HCT116 (cell line): ENCODE results near the gene CAMKK1. TPM values are rescaled to one million over a fixed set of nuclear protein-coding genes. Genes with fewer than 3 reads are reported as not detected.

Source experiments
- ATAC-seq: fragments of 200-7000 bp; cut with Tn5 transposase; 2 replicates; pipeline ENCODE4 v1.9.1; 2020; ENCODE audit warnings: mild to moderate bottlenecking, moderate library complexity
- BruUV-seq: library from RNA; stranded (reverse); fragments of 400-500 nt; replicated peaks from 2 replicates; lab custom pipeline; 2021; lab: Mats Ljungman, UMichigan
- CTCF ChIA-PET: fragments of 300-600 bp; sonication (Branson Sonifier 250); formaldehyde crosslinking; loops from one replicate; lab custom pipeline; 2021; ENCODE audit warnings: antibody characterized with exemption; lab: Charles Lee
- POLR2A ChIA-PET: fragments of 300-600, 350-600 bp; sonication (Branson Sonifier 250); formaldehyde crosslinking; loops from one replicate; lab custom pipeline; 2021; ENCODE audit warnings: antibody characterized with exemption; lab: Charles Lee
- RAD21 ChIA-PET, 2 experiments: fragments of 300-600 bp; sonication (Branson Sonifier 250); formaldehyde crosslinking; loops; one replicate each; lab custom pipeline; 2023; ENCODE audit warnings: low total read pairs in 2 of 2; ENCODE audit not compliant: uncharacterized antibody in 2 of 2, unreplicated experiment in 2 of 2, low non-redundant PET in 1 of 2; lab: Charles Lee
- DNase-seq: peaks from one replicate; pipeline ENCODE4 v3.0.0-alpha.2; 2010; ENCODE audit warnings: low read depth, low spot score
- H2AFZ ChIP-seq: fragments of 200-600 bp; shearing (Covaris generic), sonication (generic); 2 replicates; pipeline ENCODE4 v1.6.1; 2017; ENCODE audit warnings: low read depth, mixed run types, mixed read lengths, antibody characterized with exemption, low read length; ENCODE audit not compliant: poor library complexity, severe bottlenecking
- H3K27ac ChIP-seq: 2 replicates; pipeline ENCODE4 v1.5.1; 2012; ENCODE audit warnings: low read depth, low read length
- H3K27me3 ChIP-seq: fragments of 200-600 bp; sonication (generic); 2 replicates; pipeline ENCODE4 v1.6.1; 2016; ENCODE audit warnings: mixed run types, low read length, mixed read lengths; ENCODE audit not compliant: insufficient read depth
- H3K36me3 ChIP-seq, 2 experiments: fragments of 200-500 bp in 1 of 2; fragments of 200-600 bp in 1 of 2; sonication (Bioruptor generic) in 1 of 2; sonication (generic) in 1 of 2; 2 replicates each; pipeline versions ENCODE4 v1.5.1 to v1.6.1; 2014 to 2016; ENCODE audit warnings: low read length in 2 of 2, inconsistent platforms in 1 of 2, mixed read lengths in 1 of 2, mixed run types in 1 of 2; ENCODE audit not compliant: insufficient read depth in 2 of 2, control insufficient read depth in 1 of 2
- H3K4me1 ChIP-seq, 2 experiments: fragments of 200-600 bp in 1 of 2; sonication (generic) in 1 of 2; 2 replicates each; pipeline versions ENCODE4 v1.5.1 to v1.6.1; 2012 to 2017; ENCODE audit warnings: low read length in 2 of 2, inconsistent platforms in 1 of 2, mild to moderate bottlenecking in 1 of 2, mixed read lengths in 1 of 2, mixed run types in 1 of 2, moderate library complexity in 1 of 2; ENCODE audit not compliant: insufficient read depth in 2 of 2, control insufficient read depth in 1 of 2
- H3K4me2 ChIP-seq: fragments of 200-600 bp; sonication (generic); 2 replicates; pipeline ENCODE4 v1.6.1; 2017; ENCODE audit warnings: mixed run types, low read length, mixed read lengths
- H3K4me3 ChIP-seq, 2 experiments: fragments of 200-600 bp in 1 of 2; sonication (generic) in 1 of 2; replicated peaks in 1 of 2; 2 replicates each; pipeline ENCODE4 v1.5.1; 2011 to 2016; ENCODE audit warnings: low read length in 2 of 2, control low read depth in 1 of 2, low read depth in 1 of 2, mild to moderate bottlenecking in 1 of 2, mixed read lengths in 1 of 2, mixed run types in 1 of 2
- H3K79me2 ChIP-seq: fragments of 200-600 bp; sonication (generic); 2 replicates; pipeline ENCODE4 v1.6.1; 2017; ENCODE audit warnings: mild to moderate bottlenecking, mixed run types, low read length, moderate library complexity, mixed read lengths; ENCODE audit not compliant: insufficient read depth
- H3K9ac ChIP-seq: fragments of 200-600 bp; sonication (generic); 2 replicates; pipeline ENCODE4 v1.6.1; 2016; ENCODE audit warnings: low read length, mixed read lengths
- H3K9me2 ChIP-seq: fragments of 200-600 bp; sonication (generic), shearing (Covaris generic); 2 replicates; pipeline ENCODE4 v1.6.1; 2017; ENCODE audit warnings: mixed run types, mild to moderate bottlenecking, moderate library complexity; ENCODE audit not compliant: insufficient read depth
- H3K9me3 ChIP-seq, 2 experiments: fragments of 200-500 bp in 1 of 2; fragments of 200-600 bp in 1 of 2; sonication (Bioruptor generic) in 1 of 2; sonication (generic) in 1 of 2; 2 replicates each; pipeline ENCODE4 v1.6.1; 2014 to 2017; ENCODE audit warnings: low read length in 2 of 2, mixed read lengths in 2 of 2, inconsistent platforms in 1 of 2, low read depth in 1 of 2, mild to moderate bottlenecking in 1 of 2, mixed run types in 1 of 2, moderate library complexity in 1 of 2; ENCODE audit not compliant: control insufficient read depth in 1 of 2, insufficient read depth in 1 of 2
- H4K20me1 ChIP-seq: fragments of 200-600 bp; sonication (generic), shearing (Covaris generic); 2 replicates; pipeline ENCODE4 v1.6.1; 2017; ENCODE audit warnings: mixed run types, mild to moderate bottlenecking, moderate library complexity; ENCODE audit not compliant: insufficient read depth
- CBX3 ChIP-seq: IDR thresholded peaks from 2 replicates; pipeline ENCODE4 v1.6.1; 2012; ENCODE audit warnings: low read depth
- EGR1 ChIP-seq: IDR thresholded peaks from 2 replicates; pipeline ENCODE4 v1.6.1; 2012; ENCODE audit warnings: low read depth
- EZH2 ChIP-seq: fragments of 200-600 bp; sonication (generic); IDR thresholded peaks from 2 replicates; pipeline ENCODE4 v1.6.1; 2017; ENCODE audit warnings: antibody characterized with exemption, mixed run types
- FOSL1 ChIP-seq: IDR thresholded peaks from 2 replicates; pipeline ENCODE4 v1.6.1; 2012; ENCODE audit warnings: low read depth
- JUND ChIP-seq: IDR thresholded peaks from 2 replicates; pipeline ENCODE4 v1.6.1; 2012
- POLR2A ChIP-seq: IDR thresholded peaks from 2 replicates; pipeline ENCODE4 v1.7.0; 2011; ENCODE audit warnings: borderline replicate concordance; ENCODE audit not compliant: insufficient read depth, insufficient read length; ENCODE audit errors: extremely low read depth
- SRF ChIP-seq: IDR thresholded peaks from 2 replicates; pipeline ENCODE4 v1.6.1; 2012; ENCODE audit warnings: low read depth
- TCF7L2 ChIP-seq: IDR thresholded peaks from 2 replicates; pipeline ENCODE4 v1.7.0; 2011; ENCODE audit warnings: borderline replicate concordance, inconsistent platforms; ENCODE audit not compliant: insufficient read depth, insufficient read length; ENCODE audit errors: extremely low read depth
- YY1 ChIP-seq: IDR thresholded peaks from 2 replicates; pipeline ENCODE4 v1.6.1; 2011; ENCODE audit warnings: low read length, low read depth, moderate library complexity, mild to moderate bottlenecking; ENCODE audit not compliant: insufficient replicate concordance; ENCODE audit errors: extremely low read depth
- ZNF274 ChIP-seq: fragments of 200-500 bp; sonication (Bioruptor generic); IDR thresholded peaks from 2 replicates; pipeline ENCODE4 v1.6.1; 2014; ENCODE audit warnings: mild to moderate bottlenecking, low read depth, low read length, inconsistent platforms
- intact Hi-C: fragments of 100-400 bp; cut with micrococcal nuclease; formaldehyde crosslinking; loops from 2 replicates; pipeline ENCODE4 v1.10.0; 2022
- total RNA-seq: library from RNA; stranded (reverse); gene quantifications from one replicate; pipeline ENCODE4 v1.2.1, GENCODE V29; 2021; ENCODE audit not compliant: unreplicated experiment
- TF ChIP-seq, protein P1 (sequence below), 3 experiments: fragments of 200-600 bp in 1 of 3; sonication (generic) in 1 of 3; IDR thresholded peaks in 2 of 3; conservative IDR thresholded peaks in 1 of 3; 2 replicates each; pipeline ENCODE4 v1.5.1; 2012 to 2017; ENCODE audit warnings: low read depth in 2 of 3, low read length in 2 of 3, antibody characterized with exemption in 1 of 3, borderline replicate concordance in 1 of 3, control low read depth in 1 of 3, mild to moderate bottlenecking in 1 of 3, mixed read lengths in 1 of 3, mixed run types in 1 of 3, moderate library complexity in 1 of 3; ENCODE audit not compliant: insufficient read depth in 1 of 3

The CAMKK1 gene
- total RNA-seq, 1 experiment from 2014 or later = 10.6 TPM

DNA sequence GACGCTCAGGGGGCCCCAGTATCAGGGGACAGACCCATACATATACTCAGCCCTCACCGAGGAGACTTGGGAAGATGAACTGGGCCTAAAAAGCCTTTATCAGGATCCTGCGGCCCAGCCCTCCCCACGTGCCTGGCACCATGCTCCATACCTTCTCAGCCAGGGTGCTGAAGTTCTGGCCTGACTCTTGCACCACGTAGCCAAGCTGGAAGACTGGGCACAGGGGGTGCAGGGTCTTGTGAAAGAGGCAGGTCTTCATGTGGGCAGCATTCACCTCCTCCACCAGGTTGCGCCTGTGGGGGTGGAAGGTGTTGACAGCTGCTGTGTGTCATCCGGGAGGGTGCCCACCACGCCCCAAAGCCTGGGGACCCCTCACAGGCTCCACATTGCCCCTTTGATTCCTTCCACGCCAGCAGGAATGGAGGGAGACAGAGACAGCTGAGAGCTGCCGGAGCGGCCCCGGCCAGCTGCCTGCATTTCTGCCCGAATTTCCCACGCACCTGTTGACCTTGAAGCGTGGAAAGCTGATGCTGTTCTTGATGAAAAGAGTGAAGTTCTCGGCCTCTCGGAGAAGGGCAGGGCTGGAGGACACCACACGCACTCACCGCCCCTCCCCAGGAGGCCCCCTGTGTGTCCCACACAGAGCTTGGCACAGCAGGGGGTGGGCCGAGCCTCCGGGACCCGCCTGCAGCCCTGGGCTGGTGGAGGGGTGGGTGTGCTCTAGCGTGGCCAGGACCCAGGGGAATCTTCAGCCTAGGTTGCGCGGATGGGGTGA is 10.4 kb upstream of the CAMKK1 start:
- ChIA-PET POLR2A (no interaction called here), RAD21 (no interaction called here), CTCF (interaction anchor here (0.7 to 1.2 kb wide), 3 partner anchors 57 to 166 kb away, joined by 3 to 4 read pairs (median 3); partner anchors contain the start of gene NCBP3)
- Histone ChIP-seq H3K4me2 (no peak overlapping the region), H3K9me2 (no peaks in the 10 kb centered on the region), H3K9me3 (no peaks in the 10 kb centered on the region), H3K4me1 (no peaks in the 10 kb centered on the region), H3K9ac (no peak overlapping the region), H3K27ac (no peak overlapping the region), H4K20me1 (no peaks in the 10 kb centered on the region), H3K36me3 (no peaks in the 10 kb centered on the region), H3K79me2 (no peaks in the 10 kb centered on the region), H2AFZ (no peak overlapping the region), H3K4me3 (no peak overlapping the region), H3K27me3 (no peaks in the 10 kb centered on the region)
- TF ChIP-seq TCF7L2 (no peak), ZNF274 (no peak), FOSL1 (no peak), JUND (no peak), YY1 (no peak), EZH2 (no peak), CBX3 (no peak), SRF (no peak), POLR2A (no peak), EGR1 (no peak)
- TF ChIP-seq, protein P1, sequence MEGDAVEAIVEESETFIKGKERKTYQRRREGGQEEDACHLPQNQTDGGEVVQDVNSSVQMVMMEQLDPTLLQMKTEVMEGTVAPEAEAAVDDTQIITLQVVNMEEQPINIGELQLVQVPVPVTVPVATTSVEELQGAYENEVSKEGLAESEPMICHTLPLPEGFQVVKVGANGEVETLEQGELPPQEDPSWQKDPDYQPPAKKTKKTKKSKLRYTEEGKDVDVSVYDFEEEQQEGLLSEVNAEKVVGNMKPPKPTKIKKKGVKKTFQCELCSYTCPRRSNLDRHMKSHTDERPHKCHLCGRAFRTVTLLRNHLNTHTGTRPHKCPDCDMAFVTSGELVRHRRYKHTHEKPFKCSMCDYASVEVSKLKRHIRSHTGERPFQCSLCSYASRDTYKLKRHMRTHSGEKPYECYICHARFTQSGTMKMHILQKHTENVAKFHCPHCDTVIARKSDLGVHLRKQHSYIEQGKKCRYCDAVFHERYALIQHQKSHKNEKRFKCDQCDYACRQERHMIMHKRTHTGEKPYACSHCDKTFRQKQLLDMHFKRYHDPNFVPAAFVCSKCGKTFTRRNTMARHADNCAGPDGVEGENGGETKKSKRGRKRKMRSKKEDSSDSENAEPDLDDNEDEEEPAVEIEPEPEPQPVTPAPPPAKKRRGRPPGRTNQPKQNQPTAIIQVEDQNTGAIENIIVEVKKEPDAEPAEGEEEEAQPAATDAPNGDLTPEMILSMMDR (IDR thresholded peaks at IDR 0.05 in 2 of 3, conservative IDR thresholded peaks at IDR 0.05 in 1 of 3; ENCODE audit: borderline replicate concordance in 1 of 3, insufficient read depth in 1 of 3, low read depth in 2 of 3, low read length in 2 of 3) = no peak
- ATAC-seq = no peak
- no peak for DNase-seq
- intact Hi-C loops = no loop called here
- BruUV-seq = no TSS peak
